HG02798 (cell line): ENCODE results near the gene SNN.
A peak's percentile ranks its signal among the peaks of the same experiment; 100 is the strongest.

Source experiments
- ATAC-seq: cut with Tn5 transposase; IDR thresholded peaks from one replicate; pipeline ENCODE4 v1.9.1; 2021; ENCODE audit warnings: mild to moderate bottlenecking; ENCODE audit not compliant: unreplicated experiment, poor library complexity

SNN gene

DNA sequence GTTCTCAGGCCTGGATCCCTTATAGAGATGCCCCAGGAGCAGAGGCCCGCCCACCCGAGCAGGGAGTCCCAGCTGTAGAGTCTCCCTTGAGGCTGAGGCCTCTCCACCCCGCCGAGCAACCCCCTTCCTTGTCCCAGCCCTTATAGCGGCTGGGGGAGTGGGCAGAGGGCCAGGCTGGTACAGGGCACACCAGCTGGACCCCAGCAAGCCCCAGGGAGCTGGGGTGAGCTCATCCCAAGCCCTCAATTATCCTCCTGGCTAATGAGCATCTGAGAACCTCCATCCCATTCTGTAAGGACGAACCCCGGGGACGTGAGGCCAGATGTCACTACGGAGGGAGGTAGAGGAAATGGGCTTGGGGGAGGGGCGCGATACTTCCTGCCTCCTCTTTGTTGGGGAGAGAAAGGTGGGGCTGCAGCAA is 3.2 kb upstream of the SNN start:
- no peak for ATAC-seq

- no peak for ATAC-seq
Measured at GRCh38 chr16:11666103-11667055, 1.9 kb upstream of the SNN start.

- ATAC-seq = no peak
Measured at GRCh38 chr16:11667221-11667823, 933 bp upstream of the SNN start.

- ATAC-seq = no peak
Measured at GRCh38 chr16:11668623-11669379, 546 bp downstream of the SNN start.

- ATAC-seq = no peak
Measured at GRCh38 chr16:11669380-11670146, 1.3 kb downstream of the SNN start.

- ATAC-seq = peak; percentile 43
Measured at GRCh38 chr16:11670171-11671131, 2.2 kb downstream of the SNN start.

GRCh38 chr16:11671271-11671670 is 3.0 kb downstream of the SNN start:
- ATAC-seq = no peak

DNA sequence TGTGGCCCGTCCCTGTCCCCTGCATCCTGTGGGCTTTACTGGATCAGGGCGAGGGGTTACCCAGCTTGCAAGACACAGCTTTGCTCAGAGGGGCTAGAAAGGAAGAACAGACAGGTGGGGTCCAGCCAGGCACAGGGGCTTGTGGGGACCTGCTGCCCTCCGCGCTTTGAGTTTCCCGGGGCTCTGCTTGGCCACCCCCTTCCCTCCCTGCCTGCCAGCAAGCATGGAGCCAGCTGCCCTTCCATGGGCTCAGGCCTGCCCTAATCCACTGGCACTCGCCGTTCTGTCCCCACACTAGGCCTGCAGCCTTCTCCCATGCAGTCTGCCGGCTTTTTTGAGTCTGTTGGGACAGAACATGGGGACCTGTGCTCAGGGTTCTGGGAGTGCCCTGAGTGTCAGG is 3.4 kb downstream of the SNN start:
- ATAC-seq = no peak

DNA sequence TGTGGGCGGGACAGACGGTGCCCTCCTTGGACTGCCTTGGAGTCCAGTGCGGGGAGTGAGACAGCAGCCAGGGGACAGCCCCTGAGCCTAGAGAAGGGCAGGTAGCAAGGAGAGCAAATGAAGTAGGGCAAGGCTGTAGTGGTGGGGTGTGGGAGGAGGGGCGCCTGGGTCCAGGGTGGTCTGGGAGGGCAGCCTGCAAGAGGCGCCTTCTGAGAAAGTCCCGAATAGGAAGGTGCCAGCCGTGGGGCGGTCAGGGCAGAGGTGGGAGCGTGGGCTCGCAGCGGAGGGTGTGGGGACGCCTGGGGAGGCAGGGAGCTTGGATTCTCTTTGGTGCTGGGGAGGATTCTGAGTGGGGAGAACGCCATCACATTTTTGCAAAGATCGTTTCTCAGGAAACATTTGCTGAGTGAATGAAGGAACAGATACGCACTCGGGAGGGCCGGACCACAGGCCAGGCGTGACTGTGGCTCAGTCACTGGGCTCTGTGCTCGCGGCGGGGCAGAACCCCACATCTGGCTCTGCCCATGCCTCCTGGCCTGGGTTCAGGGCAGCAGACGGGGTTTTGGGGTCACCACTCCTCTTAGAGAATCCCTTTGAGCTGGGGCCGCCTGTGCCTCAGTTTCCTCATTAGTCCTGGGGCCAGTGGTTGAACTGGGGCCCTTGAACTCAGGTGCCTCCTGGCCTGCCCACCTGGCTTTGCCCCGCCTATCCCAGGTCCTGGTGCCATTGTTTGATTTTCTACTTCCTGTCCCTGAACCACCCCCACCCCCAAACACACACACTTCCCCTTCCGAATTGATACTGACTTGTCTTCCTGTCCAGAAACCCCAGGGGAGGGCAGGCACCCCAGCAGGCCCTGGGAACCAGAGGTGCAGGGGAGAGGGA is 4.2 kb downstream of the SNN start:
- ATAC-seq = no peak

- no peak for ATAC-seq
Measured at GRCh38 chr16:11673091-11674000, 5.1 kb downstream of the SNN start.

DNA sequence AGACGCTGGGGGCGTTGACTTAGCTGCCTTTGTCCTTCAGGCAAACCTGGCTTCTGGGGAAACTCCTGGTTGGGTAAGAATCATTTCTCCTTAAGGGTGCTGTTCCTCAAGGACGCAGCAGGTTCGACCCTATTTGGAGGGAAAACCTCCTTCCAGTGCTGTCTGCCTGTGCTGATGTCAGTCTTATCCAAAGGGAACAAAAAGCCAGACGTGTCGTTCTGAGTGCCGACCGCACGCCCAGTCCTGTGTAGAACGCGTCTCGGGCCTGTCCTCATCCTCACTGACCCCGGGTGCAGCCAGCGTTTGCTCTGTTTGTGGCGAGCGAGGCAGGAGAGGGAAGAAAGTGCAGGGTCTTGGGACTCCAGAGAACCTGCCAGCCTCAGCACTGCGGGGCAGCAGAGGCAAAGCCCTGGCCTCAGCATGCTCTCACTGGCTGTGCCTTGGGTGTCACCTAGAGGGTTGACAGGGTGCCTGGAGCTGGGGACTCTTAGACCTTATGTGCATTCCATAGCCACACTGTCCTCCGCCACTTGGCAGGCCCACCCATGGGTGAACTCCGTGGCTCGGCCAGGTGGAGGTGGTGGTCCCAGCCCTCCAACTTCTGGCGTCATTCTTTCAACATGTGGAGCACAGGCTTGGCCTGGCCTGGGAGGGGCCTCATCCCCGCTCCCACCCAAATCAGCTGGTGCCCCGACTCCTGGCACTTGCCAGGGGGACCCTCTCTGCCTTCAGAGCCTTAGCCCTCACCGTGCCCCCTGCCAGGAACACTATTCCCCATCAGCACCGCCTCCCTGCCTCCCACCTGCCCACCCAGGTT is 6.0 kb downstream of the SNN start:
- no peak for ATAC-seq

DNA sequence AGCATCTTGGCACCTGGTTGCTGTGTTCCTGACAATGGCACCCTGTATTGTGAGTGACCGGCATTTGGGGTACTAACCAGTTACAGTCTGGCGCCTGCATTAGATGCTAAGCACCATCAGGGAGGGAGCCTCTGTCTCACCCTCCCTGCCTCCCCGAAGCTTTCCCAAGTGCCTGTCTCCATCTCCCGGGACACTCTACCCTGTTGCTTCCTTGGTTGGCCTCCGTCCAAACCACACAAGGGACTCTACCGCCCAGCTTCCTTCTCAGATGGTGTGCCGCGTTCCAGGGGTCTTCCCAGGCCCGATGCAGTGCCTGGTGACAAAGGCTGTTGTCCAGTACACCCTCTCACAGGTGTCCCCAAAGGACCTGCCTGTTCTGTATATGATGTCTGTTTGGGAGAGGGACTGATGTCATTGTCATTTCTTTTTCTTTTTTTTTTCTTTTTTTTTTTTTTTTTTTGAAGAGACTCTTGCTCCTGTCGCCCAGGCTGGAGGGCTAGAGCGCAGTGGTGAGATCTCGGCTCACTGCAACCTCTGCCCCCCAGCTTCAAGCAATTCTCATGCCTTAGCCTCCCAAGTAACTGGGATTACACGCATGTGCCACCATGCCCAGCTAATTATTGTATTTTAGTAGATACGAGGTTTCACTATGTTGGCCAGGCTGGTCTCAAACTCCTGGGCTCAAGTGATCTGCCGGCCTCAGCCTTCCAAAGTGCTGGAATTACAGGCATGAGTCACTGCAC is 6.7 kb downstream of the SNN start:
- ATAC-seq = no peak

DNA sequence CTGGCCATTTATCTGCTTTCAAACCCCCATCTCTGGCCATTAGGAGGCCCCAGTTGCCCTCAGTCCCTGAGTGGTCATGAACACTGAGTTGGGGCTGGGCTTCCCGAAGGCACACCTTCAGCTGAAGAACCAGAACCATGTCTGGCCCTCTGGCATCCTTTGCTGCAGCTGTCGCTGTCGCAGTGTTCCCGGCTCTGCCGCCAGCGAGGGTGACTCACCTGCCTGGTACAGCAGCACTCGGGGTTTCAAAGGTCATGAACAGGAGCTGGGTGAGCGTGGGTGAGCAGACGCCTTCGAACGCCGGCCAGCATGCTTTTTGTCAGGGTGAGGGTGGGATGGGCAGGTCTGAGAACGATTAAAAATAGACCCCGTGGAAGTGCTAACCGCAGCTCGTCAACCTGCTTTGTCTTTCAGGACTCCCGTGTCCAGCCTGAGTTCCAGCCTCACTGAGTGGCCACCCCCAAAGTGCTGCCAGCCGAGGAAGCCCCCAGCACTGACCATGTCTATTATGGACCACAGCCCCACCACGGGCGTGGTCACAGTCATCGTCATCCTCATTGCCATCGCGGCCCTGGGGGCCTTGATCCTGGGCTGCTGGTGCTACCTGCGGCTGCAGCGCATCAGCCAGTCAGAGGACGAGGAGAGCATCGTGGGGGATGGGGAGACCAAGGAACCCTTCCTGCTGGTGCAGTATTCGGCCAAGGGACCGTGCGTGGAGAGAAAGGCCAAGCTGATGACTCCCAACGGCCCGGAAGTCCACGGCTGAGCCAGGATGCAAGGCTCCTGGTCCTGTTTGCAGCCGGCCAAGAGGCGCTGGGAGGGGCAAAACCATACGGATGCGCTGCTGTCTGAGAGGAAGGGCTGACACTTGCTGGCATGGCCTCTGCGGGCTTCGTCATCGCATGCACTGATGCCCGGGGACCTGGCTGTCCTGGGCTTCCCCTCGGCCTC is 7.6 kb downstream of the SNN start:
- ATAC-seq = no peak

DNA sequence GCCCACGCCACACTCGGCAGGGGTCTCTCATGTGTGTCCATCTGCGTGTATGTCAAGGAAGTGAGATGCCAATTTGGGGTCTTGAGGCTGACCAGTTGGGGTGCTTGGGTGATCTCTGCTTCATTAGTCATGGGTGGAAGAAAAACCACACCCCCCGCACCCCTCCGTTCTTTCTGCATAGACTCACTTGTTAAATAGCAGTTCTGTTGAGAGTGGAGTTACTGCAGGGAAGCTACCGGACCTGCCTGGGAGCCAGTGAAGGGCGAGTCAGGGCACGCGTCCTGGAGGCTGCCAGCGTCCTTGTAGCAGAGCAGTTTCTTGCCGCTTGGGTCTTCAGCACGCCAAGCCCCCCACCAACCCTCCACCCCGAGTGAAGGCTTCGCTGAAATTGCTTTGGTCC is 8.5 kb downstream of the SNN start:
- ATAC-seq = no peak
